ENCODE results near the gene SULT2A1. TPM values are rescaled to one million over a fixed set of nuclear protein-coding genes. Genes with fewer than 3 reads are reported as not detected.
"Not testable (repeated sequence)": the region's sequence is repeated elsewhere in the genome, so short reads cannot be mapped to it uniquely, and the experiment has no call there.

SULT2A1 gene
- polyA plus RNA-seq, 1 donor from 2014 or later = not detected

DNA sequence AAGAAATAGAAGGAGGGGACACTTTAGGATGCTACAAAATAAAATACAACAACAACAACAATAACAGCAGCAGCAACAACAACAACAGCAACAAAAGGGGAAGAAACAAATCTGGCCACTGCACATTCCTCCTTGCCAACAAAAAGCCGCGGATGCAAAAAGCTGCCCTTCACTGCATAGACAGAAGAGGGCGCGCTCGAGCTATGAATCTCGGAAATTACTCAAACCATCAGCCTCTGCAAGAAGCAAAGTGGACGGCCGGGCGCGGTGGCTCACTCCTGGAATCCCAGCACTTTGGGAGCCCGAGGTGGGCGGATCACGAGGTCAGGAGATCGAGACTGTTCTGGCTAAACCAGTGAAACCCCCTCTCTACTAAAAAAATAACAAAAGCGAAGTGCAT, 34.0 kb upstream of the SULT2A1 start:
- H4K20me1 ChIP-seq (ENCODE audit: insufficient read depth); H3K9me3 ChIP-seq (ENCODE audit: low read length); H3K79me2 ChIP-seq (replicated peaks; ENCODE audit: insufficient read depth, low read length); H3K27ac ChIP-seq (ENCODE audit: low read length); H3K9ac ChIP-seq (ENCODE audit: low read length); H3K4me2 ChIP-seq (ENCODE audit: low read length); H3K36me3 ChIP-seq (ENCODE audit: insufficient read depth, low read length); H3F3A ChIP-seq (ENCODE audit: insufficient read depth, low read length, poor library complexity, severe bottlenecking); H3K9me2 ChIP-seq (ENCODE audit: insufficient read depth, low read length); H3K27me3 ChIP-seq (ENCODE audit: insufficient read depth, low read depth, low read length); H2AFZ ChIP-seq (ENCODE audit: low read depth, low read length); H3K4me3 ChIP-seq (ENCODE audit: low read length): not testable (repeated sequence)
- TF ChIP-seq, protein P1, sequence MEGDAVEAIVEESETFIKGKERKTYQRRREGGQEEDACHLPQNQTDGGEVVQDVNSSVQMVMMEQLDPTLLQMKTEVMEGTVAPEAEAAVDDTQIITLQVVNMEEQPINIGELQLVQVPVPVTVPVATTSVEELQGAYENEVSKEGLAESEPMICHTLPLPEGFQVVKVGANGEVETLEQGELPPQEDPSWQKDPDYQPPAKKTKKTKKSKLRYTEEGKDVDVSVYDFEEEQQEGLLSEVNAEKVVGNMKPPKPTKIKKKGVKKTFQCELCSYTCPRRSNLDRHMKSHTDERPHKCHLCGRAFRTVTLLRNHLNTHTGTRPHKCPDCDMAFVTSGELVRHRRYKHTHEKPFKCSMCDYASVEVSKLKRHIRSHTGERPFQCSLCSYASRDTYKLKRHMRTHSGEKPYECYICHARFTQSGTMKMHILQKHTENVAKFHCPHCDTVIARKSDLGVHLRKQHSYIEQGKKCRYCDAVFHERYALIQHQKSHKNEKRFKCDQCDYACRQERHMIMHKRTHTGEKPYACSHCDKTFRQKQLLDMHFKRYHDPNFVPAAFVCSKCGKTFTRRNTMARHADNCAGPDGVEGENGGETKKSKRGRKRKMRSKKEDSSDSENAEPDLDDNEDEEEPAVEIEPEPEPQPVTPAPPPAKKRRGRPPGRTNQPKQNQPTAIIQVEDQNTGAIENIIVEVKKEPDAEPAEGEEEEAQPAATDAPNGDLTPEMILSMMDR (IDR thresholded peaks at IDR 0.05; ENCODE audit: poor library complexity, severe bottlenecking) = peak; percentile 29

DNA sequence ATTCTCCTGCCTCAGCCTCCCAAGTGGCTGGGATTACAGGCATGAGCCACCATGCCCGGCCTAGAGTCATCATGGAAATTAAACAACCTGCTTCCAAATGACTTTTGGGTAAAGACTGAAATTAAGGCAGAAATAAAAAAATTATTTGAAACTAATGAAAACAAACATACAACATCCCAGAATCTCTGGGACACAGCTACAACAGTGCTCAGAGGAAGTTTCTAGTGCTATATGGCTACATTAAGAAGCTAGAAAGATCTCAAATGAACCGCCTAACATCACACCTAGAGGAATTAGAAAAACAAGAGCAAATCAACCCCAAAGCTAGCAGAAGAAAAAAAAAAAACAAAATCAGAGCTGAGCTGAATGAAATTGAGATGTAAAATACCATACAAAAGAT, 24.1 kb upstream of the SULT2A1 start:
- H3K4me2 ChIP-seq (ENCODE audit: low read length); H2AFZ ChIP-seq (ENCODE audit: low read depth, low read length); H3K27ac ChIP-seq (ENCODE audit: low read length); H3K36me3 ChIP-seq (ENCODE audit: insufficient read depth, low read length); H3K9me2 ChIP-seq (ENCODE audit: insufficient read depth, low read length); H3K79me2 ChIP-seq (replicated peaks; ENCODE audit: insufficient read depth, low read length); H3K4me3 ChIP-seq (ENCODE audit: low read length); H3K27me3 ChIP-seq (ENCODE audit: insufficient read depth, low read depth, low read length); H3K9ac ChIP-seq (ENCODE audit: low read length); H3K9me3 ChIP-seq (ENCODE audit: low read length); H4K20me1 ChIP-seq (ENCODE audit: insufficient read depth); H3F3A ChIP-seq (ENCODE audit: insufficient read depth, low read length, poor library complexity, severe bottlenecking): not testable (repeated sequence)

DNA sequence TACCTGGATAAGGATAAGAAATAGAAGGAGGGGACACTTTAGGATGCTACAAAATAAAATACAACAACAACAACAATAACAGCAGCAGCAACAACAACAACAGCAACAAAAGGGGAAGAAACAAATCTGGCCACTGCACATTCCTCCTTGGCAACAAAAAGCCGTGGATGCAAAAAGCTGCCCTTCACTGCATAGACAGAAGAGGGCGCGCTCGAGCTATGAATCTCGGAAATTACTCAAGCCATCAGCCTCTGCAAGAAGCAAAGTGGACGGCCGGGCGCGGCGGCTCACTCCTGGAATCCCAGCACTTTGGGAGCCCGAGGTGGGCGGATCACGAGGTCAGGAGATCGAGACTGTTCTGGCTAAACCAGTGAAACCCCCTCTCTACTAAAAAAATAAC, 23.2 kb upstream of the SULT2A1 start:
- H3K27me3 ChIP-seq (ENCODE audit: insufficient read depth, low read depth, low read length); H3F3A ChIP-seq (ENCODE audit: insufficient read depth, low read length, poor library complexity, severe bottlenecking); H3K27ac ChIP-seq (ENCODE audit: low read length); H3K9ac ChIP-seq (ENCODE audit: low read length); H3K9me3 ChIP-seq (ENCODE audit: low read length); H3K4me2 ChIP-seq (ENCODE audit: low read length); H4K20me1 ChIP-seq (ENCODE audit: insufficient read depth); H3K79me2 ChIP-seq (replicated peaks; ENCODE audit: insufficient read depth, low read length); H3K36me3 ChIP-seq (ENCODE audit: insufficient read depth, low read length); H2AFZ ChIP-seq (ENCODE audit: low read depth, low read length); H3K4me3 ChIP-seq (ENCODE audit: low read length); H3K9me2 ChIP-seq (ENCODE audit: insufficient read depth, low read length): not testable (repeated sequence)
- TF ChIP-seq, protein P1 (IDR thresholded peaks at IDR 0.05; ENCODE audit: poor library complexity, severe bottlenecking) = peak; percentile 30

DNA sequence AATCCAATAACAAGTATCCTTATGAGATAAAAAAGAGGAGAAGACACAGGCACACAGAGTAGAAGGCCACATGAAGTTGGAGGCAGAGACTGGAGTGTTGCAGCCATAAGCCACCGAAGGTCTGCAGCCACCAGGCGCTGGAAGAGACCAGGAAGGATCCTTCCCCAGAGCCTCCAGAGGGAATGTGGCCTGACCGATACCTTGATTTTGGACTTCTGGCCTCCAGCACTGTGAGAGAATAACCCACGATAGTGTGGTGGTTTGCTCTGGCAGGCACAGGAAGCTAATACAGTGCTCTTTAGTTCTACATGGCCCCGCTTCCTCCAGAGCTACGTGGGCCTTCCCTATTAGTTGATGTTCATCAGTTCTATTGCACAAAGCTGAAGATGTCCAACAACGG, 15.3 kb upstream of the SULT2A1 start:
- H3F3A ChIP-seq (ENCODE audit: insufficient read depth, low read length, poor library complexity, severe bottlenecking) = no peaks in the 10 kb centered on the region
- H3K4me2 ChIP-seq (ENCODE audit: low read length) = no peak overlapping the region
- H4K20me1 ChIP-seq (ENCODE audit: insufficient read depth) = no peaks in the 10 kb centered on the region
- no peak overlapping the region for H3K4me3 ChIP-seq (ENCODE audit: low read length)
- no peaks in the 10 kb centered on the region for H3K27me3 ChIP-seq (ENCODE audit: insufficient read depth, low read depth, low read length)
- H3K9ac ChIP-seq (ENCODE audit: low read length) = no peak overlapping the region
- H3K27ac ChIP-seq (ENCODE audit: low read length) = no peak overlapping the region
- no peaks in the 10 kb centered on the region for H3K36me3 ChIP-seq (ENCODE audit: insufficient read depth, low read length)
- no peaks in the 10 kb centered on the region for H3K9me3 ChIP-seq (ENCODE audit: low read length)
- H3K79me2 ChIP-seq (replicated peaks; ENCODE audit: insufficient read depth, low read length) = no peaks in the 10 kb centered on the region
- TF ChIP-seq POLR2AphosphoS5 (IDR thresholded peaks at IDR 0.05) = no peak
- TF ChIP-seq RAD21 (conservative IDR thresholded peaks at IDR 0.05) = no peak
- TF ChIP-seq TAF1 (IDR thresholded peaks at IDR 0.05; ENCODE audit: low read depth) = no peak
- no peak for TF ChIP-seq EP300 (conservative IDR thresholded peaks at IDR 0.05; ENCODE audit: poor library complexity, severe bottlenecking)
- TF ChIP-seq MXI1 (conservative IDR thresholded peaks at IDR 0.05; ENCODE audit: poor library complexity, severe bottlenecking) = no peak
- TF ChIP-seq EZH2 (IDR thresholded peaks at IDR 0.05; ENCODE audit: borderline replicate concordance, insufficient read depth, low read length, poor library complexity, severe bottlenecking) = no peak
- TF ChIP-seq SMC3 (conservative IDR thresholded peaks at IDR 0.05; ENCODE audit: poor library complexity) = no peak
- TF ChIP-seq, protein P1 (IDR thresholded peaks at IDR 0.05; ENCODE audit: poor library complexity, severe bottlenecking) = no peak
- no peak overlapping the region for H2AFZ ChIP-seq (ENCODE audit: low read depth, low read length)
- H3K9me2 ChIP-seq (ENCODE audit: insufficient read depth, low read length) = no peaks in the 10 kb centered on the region
